ENCODE measurements around the gene FAM118B. TPM values are rescaled to one million over a fixed set of nuclear protein-coding genes. Genes with fewer than 3 reads are reported as not detected.

FAM118B gene
- polyA plus RNA-seq (2013, experiment 1 of 2) = 27.5 TPM
- 28.3 TPM for polyA plus RNA-seq (2013, experiment 2 of 2)

GRCh38 chr11:126211236-126212088 lies at the start of gene FAM118B, which contains the start of gene RPUSD4:
Gene FAM118B (plus strand): TSS chr11:126211782. CDS start chr11:126235002, 23,220 bp downstream.
Gene RPUSD4 (minus strand): TSS chr11:126211650. CDS start chr11:126211638, 12 bp downstream.
- H3K23ac ChIP-seq (ENCODE audit: low read length) = no peak within 1 kb of the TSS
- H3K79me2 ChIP-seq (ENCODE audit: control insufficient read depth, insufficient read depth, low read length) = peaks cover 30% of the 10 kb centered on the region
- no peak within 1 kb of the TSS for H4K5ac ChIP-seq (ENCODE audit: low read length)
- H3K79me1 ChIP-seq (ENCODE audit: low read length) = peaks cover 12% of the 10 kb centered on the region
- H3K56ac ChIP-seq (ENCODE audit: low read length) = peak within 1 kb of the TSS; percentile 94
- H3K4me2 ChIP-seq (ENCODE audit: low read length) = peak within 1 kb of the TSS; percentile 81
- H2AK5ac ChIP-seq (ENCODE audit: low read length) = no peak within 1 kb of the TSS
- H3K18ac ChIP-seq (ENCODE audit: low read length) = no peak within 1 kb of the TSS
- H4K8ac ChIP-seq (ENCODE audit: low read depth, low read length) = no peak within 1 kb of the TSS
- peak within 1 kb of the TSS; percentile 88 for H3K9ac ChIP-seq (ENCODE audit: low read length)
- H3K4ac ChIP-seq (ENCODE audit: low read depth, low read length) = peak within 1 kb of the TSS; percentile 41
- H2BK15ac ChIP-seq (replicated peaks; ENCODE audit: low read depth) = no peak within 1 kb of the TSS
- no peaks in the 10 kb centered on the region for H3K27me3 ChIP-seq (ENCODE audit: insufficient read depth, low read length, poor library complexity)
- H3K27ac ChIP-seq (ENCODE audit: low read depth, low read length) = peak within 1 kb of the TSS; percentile 30
- no peak within 1 kb of the TSS for H2BK120ac ChIP-seq (ENCODE audit: low read depth, low read length)
- no peak within 1 kb of the TSS for H2BK5ac ChIP-seq (ENCODE audit: low read length)
- peak within 1 kb of the TSS; percentile 88 for H3K4me3 ChIP-seq (ENCODE audit: low read length)
- no peaks in the 10 kb centered on the region for H3K4me1 ChIP-seq (ENCODE audit: control insufficient read depth, low read depth, low read length)
- H3K36me3 ChIP-seq (ENCODE audit: control insufficient read depth, insufficient read depth, low read length) = peaks cover 2% of the 10 kb centered on the region
- peak; percentile 98 for DNase-seq
- no CpG with 5 or more reads among the region's 62 CpGs for WGBS (ENCODE audit: extremely low coverage, insufficient coverage, low lambda C conversion rate)

DNA sequence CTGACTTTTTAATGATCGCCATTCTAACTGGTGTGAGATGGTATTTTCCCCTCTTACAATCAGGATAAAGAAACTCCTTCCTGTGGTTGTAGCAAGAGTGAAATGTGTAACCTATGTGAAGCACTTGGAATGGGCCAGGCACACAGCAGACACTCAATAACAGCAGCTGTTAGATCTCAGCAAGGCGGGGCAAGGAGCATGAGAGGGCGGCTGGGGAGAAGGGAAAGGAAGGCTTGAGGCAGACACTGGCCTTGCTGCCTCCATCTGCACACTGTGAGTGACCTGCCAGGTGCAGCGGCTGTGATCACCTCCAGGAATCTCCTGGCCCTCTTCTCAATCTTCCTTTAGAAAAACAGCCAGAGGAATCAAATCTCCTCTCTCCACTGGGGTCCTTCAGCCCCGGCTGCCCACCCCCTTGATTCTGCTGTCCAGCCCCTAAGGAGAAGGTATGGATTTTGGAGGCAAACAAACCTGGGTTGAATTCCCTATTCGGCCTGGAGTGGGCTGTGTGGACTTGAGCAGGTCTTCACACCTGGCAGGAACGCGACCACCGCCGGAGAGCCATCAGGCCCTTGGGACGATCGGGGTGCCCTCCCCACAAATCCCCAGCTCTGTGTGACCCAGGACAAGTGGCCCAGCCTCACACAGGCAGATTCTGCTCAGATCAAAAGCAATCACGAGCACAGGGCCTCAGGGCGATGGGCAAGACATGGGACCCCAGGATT lies 49.1 kb upstream of the FAM118B start:
- H3K27ac ChIP-seq (ENCODE audit: low read depth, low read length) = no peak overlapping the region
- H3K4me1 ChIP-seq (ENCODE audit: control insufficient read depth, low read depth, low read length) = peaks cover 7% of the 10 kb centered on the region
- no peak overlapping the region for H3K56ac ChIP-seq (ENCODE audit: low read length)
- no peaks in the 10 kb centered on the region for H3K36me3 ChIP-seq (ENCODE audit: control insufficient read depth, insufficient read depth, low read length)
- no peak overlapping the region for H3K18ac ChIP-seq (ENCODE audit: low read length)
- no peak overlapping the region for H4K8ac ChIP-seq (ENCODE audit: low read depth, low read length)
- H3K4me2 ChIP-seq (ENCODE audit: low read length) = no peak overlapping the region
- no peak overlapping the region for H2AK5ac ChIP-seq (ENCODE audit: low read length)
- H2BK120ac ChIP-seq (ENCODE audit: low read depth, low read length) = no peak overlapping the region
- no peak overlapping the region for H3K23ac ChIP-seq (ENCODE audit: low read length)
- H2BK5ac ChIP-seq (ENCODE audit: low read length) = no peak overlapping the region
- H3K4me3 ChIP-seq (ENCODE audit: low read length) = no peak overlapping the region
- H3K79me2 ChIP-seq (ENCODE audit: control insufficient read depth, insufficient read depth, low read length) = no peaks in the 10 kb centered on the region
- no CpG with 5 or more reads among the region's 14 CpGs for WGBS (ENCODE audit: extremely low coverage, insufficient coverage, low lambda C conversion rate)
- no peak overlapping the region for H3K9ac ChIP-seq (ENCODE audit: low read length)
- H3K4ac ChIP-seq (ENCODE audit: low read depth, low read length) = no peak overlapping the region
- no peak overlapping the region for H2BK15ac ChIP-seq (replicated peaks; ENCODE audit: low read depth)
- no peaks in the 10 kb centered on the region for H3K27me3 ChIP-seq (ENCODE audit: insufficient read depth, low read length, poor library complexity)
- DNase-seq = no peak
- no peaks in the 10 kb centered on the region for H3K79me1 ChIP-seq (ENCODE audit: low read length)
- H4K5ac ChIP-seq (ENCODE audit: low read length) = no peak overlapping the region

GRCh38 chr11:126163074-126163700 lies 48.4 kb upstream of the FAM118B start:
- no peak overlapping the region for H4K5ac ChIP-seq (ENCODE audit: low read length)

DNA sequence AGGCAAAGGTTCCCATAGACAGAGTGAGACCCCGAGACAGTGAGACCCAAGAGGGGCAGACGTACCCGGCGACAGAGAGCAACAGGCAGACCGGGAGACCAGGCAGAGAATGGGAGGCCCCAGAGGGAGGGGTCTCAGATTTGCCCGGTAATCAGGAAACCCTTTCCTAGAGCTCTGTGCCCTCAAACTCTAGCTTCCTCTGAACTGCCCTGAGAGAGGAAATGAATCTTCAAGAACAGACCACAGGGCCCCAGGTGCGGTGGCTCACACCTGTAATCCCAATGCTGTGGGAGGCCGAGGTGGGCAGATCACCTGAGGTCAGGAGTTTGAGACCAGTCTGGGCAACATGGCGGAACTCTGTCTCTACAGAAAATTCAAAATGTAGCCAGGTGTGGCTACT lies 47.8 kb upstream of the FAM118B start:
- Histone ChIP-seq H3K4me2 (ENCODE audit: low read length) (no peak overlapping the region), H2BK15ac (replicated peaks; ENCODE audit: low read depth) (no peak overlapping the region), H2AK5ac (ENCODE audit: low read length) (no peak overlapping the region), H3K9ac (ENCODE audit: low read length) (no peak overlapping the region), H3K56ac (ENCODE audit: low read length) (no peak overlapping the region), H3K36me3 (ENCODE audit: control insufficient read depth, insufficient read depth, low read length) (no peaks in the 10 kb centered on the region), H3K79me2 (ENCODE audit: control insufficient read depth, insufficient read depth, low read length) (no peaks in the 10 kb centered on the region), H3K23ac (ENCODE audit: low read length) (no peak overlapping the region), H3K27me3 (ENCODE audit: insufficient read depth, low read length, poor library complexity) (no peaks in the 10 kb centered on the region), H4K5ac (ENCODE audit: low read length) (no peak overlapping the region), H4K8ac (ENCODE audit: low read depth, low read length) (no peak overlapping the region), H3K79me1 (ENCODE audit: low read length) (no peaks in the 10 kb centered on the region), H3K4ac (ENCODE audit: low read depth, low read length) (no peak overlapping the region), H3K27ac (ENCODE audit: low read depth, low read length) (no peak overlapping the region), H3K4me3 (ENCODE audit: low read length) (no peak overlapping the region), H3K4me1 (ENCODE audit: control insufficient read depth, low read depth, low read length) (peaks cover 7% of the 10 kb centered on the region), H2BK5ac (ENCODE audit: low read length) (no peak overlapping the region), H3K18ac (ENCODE audit: low read length) (no peak overlapping the region), H2BK120ac (ENCODE audit: low read depth, low read length) (no peak overlapping the region)
- WGBS (ENCODE audit: extremely low coverage, insufficient coverage, low lambda C conversion rate) = no CpG with 5 or more reads among the region's 9 CpGs
- no peak for DNase-seq

More at GRCh38 chr11:126163074-126163700, 48.4 kb upstream of the FAM118B start:
- peak; percentile 43 for DNase-seq
- Histone ChIP-seq H3K79me2 (ENCODE audit: control insufficient read depth, insufficient read depth, low read length) (no peaks in the 10 kb centered on the region), H3K4me2 (ENCODE audit: low read length) (no peak overlapping the region), H2AK5ac (ENCODE audit: low read length) (no peak overlapping the region), H3K9ac (ENCODE audit: low read length) (no peak overlapping the region), H3K4me3 (ENCODE audit: low read length) (no peak overlapping the region), H3K27ac (ENCODE audit: low read depth, low read length) (no peak overlapping the region), H4K8ac (ENCODE audit: low read depth, low read length) (no peak overlapping the region), H3K4ac (ENCODE audit: low read depth, low read length) (no peak overlapping the region), H3K79me1 (ENCODE audit: low read length) (no peaks in the 10 kb centered on the region), H3K23ac (ENCODE audit: low read length) (no peak overlapping the region), H2BK120ac (ENCODE audit: low read depth, low read length) (no peak overlapping the region), H2BK5ac (ENCODE audit: low read length) (no peak overlapping the region), H2BK15ac (replicated peaks; ENCODE audit: low read depth) (no peak overlapping the region), H3K36me3 (ENCODE audit: control insufficient read depth, insufficient read depth, low read length) (no peaks in the 10 kb centered on the region), H3K18ac (ENCODE audit: low read length) (no peak overlapping the region), H3K27me3 (ENCODE audit: insufficient read depth, low read length, poor library complexity) (no peaks in the 10 kb centered on the region), H3K56ac (ENCODE audit: low read length) (no peak overlapping the region), H3K4me1 (ENCODE audit: control insufficient read depth, low read depth, low read length) (peaks cover 7% of the 10 kb centered on the region)
- no CpG with 5 or more reads among the region's 22 CpGs for WGBS (ENCODE audit: extremely low coverage, insufficient coverage, low lambda C conversion rate)

- H3K23ac ChIP-seq (ENCODE audit: low read length) = no peak overlapping the region
- H3K4me1 ChIP-seq (ENCODE audit: control insufficient read depth, low read depth, low read length) = peaks cover 2% of the 10 kb centered on the region
- no peak overlapping the region for H4K8ac ChIP-seq (ENCODE audit: low read depth, low read length)
- no peak overlapping the region for H3K27ac ChIP-seq (ENCODE audit: low read depth, low read length)
- no peak overlapping the region for H3K4me3 ChIP-seq (ENCODE audit: low read length)
- no peaks in the 10 kb centered on the region for H3K27me3 ChIP-seq (ENCODE audit: insufficient read depth, low read length, poor library complexity)
- H2BK120ac ChIP-seq (ENCODE audit: low read depth, low read length) = no peak overlapping the region
- H4K5ac ChIP-seq (ENCODE audit: low read length) = no peak overlapping the region
- no peak overlapping the region for H3K4me2 ChIP-seq (ENCODE audit: low read length)
- no peaks in the 10 kb centered on the region for H3K36me3 ChIP-seq (ENCODE audit: control insufficient read depth, insufficient read depth, low read length)
- no CpG with 5 or more reads among the region's 8 CpGs for WGBS (ENCODE audit: extremely low coverage, insufficient coverage, low lambda C conversion rate)
- no peak overlapping the region for H3K9ac ChIP-seq (ENCODE audit: low read length)
- DNase-seq = no peak
- no peak overlapping the region for H3K18ac ChIP-seq (ENCODE audit: low read length)
- no peaks in the 10 kb centered on the region for H3K79me1 ChIP-seq (ENCODE audit: low read length)
- H3K4ac ChIP-seq (ENCODE audit: low read depth, low read length) = no peak overlapping the region
- no peak overlapping the region for H2BK5ac ChIP-seq (ENCODE audit: low read length)
- H3K56ac ChIP-seq (ENCODE audit: low read length) = no peak overlapping the region
- no peaks in the 10 kb centered on the region for H3K79me2 ChIP-seq (ENCODE audit: control insufficient read depth, insufficient read depth, low read length)
- H2BK15ac ChIP-seq (replicated peaks; ENCODE audit: low read depth) = no peak overlapping the region
- H2AK5ac ChIP-seq (ENCODE audit: low read length) = no peak overlapping the region
Measured at GRCh38 chr11:126164781-126165180, 46.8 kb upstream of the FAM118B start.

Data from mesendoderm (in vitro differentiated cells).